Activated B cell treated with CpG ODN at 0.5 μM for 24 hours (primary cell): Measurements from ENCODE around the gene BTF3. TPM values are rescaled to one million over a fixed set of nuclear protein-coding genes. Genes with fewer than 3 reads are reported as not detected.
"Not testable (repeated sequence)": the region's sequence is repeated elsewhere in the genome, so short reads cannot be mapped to it uniquely, and the experiment has no call there.

Experiments
- ATAC-seq: fragments of 200-7000 bp; cut with Tn5 transposase; one replicate; pipeline ENCODE4 v1.10.0; 2021; ENCODE audit warnings: low read depth, mild to moderate bottlenecking, moderate library complexity
- CTCF ChIA-PET: fragments of 350-600 bp; sonication (Branson Sonifier 250); formaldehyde crosslinking; loops from one replicate; lab custom pipeline; 2021; ENCODE audit warnings: antibody characterized with exemption; lab: Charles Lee
- POLR2A ChIA-PET: fragments of 350-600 bp; sonication (Branson Sonifier 250); formaldehyde crosslinking; loops from one replicate; lab custom pipeline; 2021; ENCODE audit warnings: antibody characterized with exemption; lab: Charles Lee
- DNase-seq: peaks from one replicate; pipeline ENCODE4 v3.0.0; 2022
- H3K27ac Mint-ChIP-seq: one replicate; pipeline ENCODE4 v1.8.0; 2020; ENCODE audit warnings: mixed read lengths
- H3K27me3 Mint-ChIP-seq: one replicate; pipeline ENCODE4 v1.8.0; 2021; ENCODE audit warnings: mixed read lengths
- H3K36me3 Mint-ChIP-seq: one replicate; pipeline ENCODE4 v1.8.0; 2021; ENCODE audit warnings: low read depth, mixed read lengths
- H3K4me1 Mint-ChIP-seq: one replicate; pipeline ENCODE4 v1.8.0; 2021; ENCODE audit warnings: mixed read lengths
- H3K4me3 Mint-ChIP-seq: one replicate; pipeline ENCODE4 v1.8.0; 2020; ENCODE audit warnings: mild to moderate bottlenecking, mixed read lengths
- H3K9me3 Mint-ChIP-seq: one replicate; pipeline ENCODE4 v1.8.0; 2020; ENCODE audit warnings: mixed read lengths
- intact Hi-C: fragments of 100-400 bp; cut with micrococcal nuclease; formaldehyde crosslinking; loops from one replicate; pipeline ENCODE4 v1.15.1; 2024
- total RNA-seq: library from RNA; stranded (reverse); gene quantifications from 2 replicates; pipeline ENCODE4 v1.2.3, GENCODE V29; 2022
- TF ChIP-seq, protein P1 (sequence below): fragments of 200-600 bp; IDR thresholded peaks from one replicate; pipeline ENCODE4 v1.8.0; 2022; ENCODE audit warnings: antibody characterized with exemption, mild to moderate bottlenecking

BTF3 gene
- total RNA-seq, 1 donor from 2014 or later: 753 TPM

DNA sequence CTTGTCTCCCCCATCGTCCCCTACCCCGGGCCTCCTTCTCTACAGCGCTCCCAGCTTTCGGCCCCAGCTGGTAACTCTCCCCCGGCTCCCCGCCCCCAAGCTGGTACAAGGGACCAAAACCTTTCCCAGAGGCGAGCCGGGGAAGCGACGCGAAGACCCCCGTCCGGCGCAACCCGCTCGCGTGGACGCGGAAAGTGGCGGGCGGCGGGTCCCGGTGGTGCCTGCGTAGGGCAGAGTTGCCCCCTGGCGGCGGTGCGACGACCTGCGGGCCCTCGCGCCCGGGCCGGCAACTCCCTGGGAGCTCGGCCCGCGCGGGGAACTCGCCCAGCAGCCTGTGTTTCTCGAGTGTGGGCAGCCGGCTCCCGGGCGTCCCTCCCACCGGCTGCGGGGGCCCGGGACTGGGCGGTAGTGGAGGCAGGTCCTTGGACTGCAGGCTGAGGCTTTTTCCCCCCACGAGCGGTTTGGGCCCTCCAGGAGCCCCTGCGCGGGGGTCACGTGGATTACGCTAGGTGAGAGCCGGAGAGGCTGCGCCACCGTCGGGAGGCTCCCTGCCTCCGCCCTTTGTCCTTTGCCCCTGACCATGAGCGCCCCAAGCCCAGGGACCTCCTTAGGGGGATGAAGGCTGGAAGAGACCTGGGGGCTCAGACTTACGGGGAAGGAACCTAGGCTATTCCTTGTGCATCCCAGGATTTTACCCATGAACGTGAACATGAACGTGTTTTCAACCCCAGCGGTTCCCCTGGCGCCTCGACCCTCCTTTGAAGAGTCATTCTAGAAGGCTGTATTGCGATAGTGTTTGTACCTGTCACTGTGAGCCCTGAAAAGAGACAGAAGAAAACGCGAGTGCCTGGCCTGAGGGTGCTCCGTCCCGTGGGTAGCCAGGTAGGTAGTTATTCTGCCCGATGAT is 46.8 kb upstream of the BTF3 start:
- intact Hi-C loops: loop anchor here (2.0 to 10.0 kb wide), 3 partner anchors 153 to 367 kb away; no protein-coding TSS in a partner anchor
- POLR2A ChIA-PET: no interaction called here
- CTCF ChIA-PET: interaction anchor here (0.7 kb wide), 1 partner anchor 80 kb away, joined by 3 read pairs; no protein-coding TSS in a partner anchor
- Mint-ChIP-seq H3K27me3 (peaks cover 63% of the 10 kb centered on the region), H3K4me3 (no peak overlapping the region), H3K9me3 (peaks cover 11% of the 10 kb centered on the region), H3K36me3 (no peaks in the 10 kb centered on the region), H3K4me1 (peaks cover 16% of the 10 kb centered on the region), H3K27ac (no peak overlapping the region)
- TF ChIP-seq, protein P1, sequence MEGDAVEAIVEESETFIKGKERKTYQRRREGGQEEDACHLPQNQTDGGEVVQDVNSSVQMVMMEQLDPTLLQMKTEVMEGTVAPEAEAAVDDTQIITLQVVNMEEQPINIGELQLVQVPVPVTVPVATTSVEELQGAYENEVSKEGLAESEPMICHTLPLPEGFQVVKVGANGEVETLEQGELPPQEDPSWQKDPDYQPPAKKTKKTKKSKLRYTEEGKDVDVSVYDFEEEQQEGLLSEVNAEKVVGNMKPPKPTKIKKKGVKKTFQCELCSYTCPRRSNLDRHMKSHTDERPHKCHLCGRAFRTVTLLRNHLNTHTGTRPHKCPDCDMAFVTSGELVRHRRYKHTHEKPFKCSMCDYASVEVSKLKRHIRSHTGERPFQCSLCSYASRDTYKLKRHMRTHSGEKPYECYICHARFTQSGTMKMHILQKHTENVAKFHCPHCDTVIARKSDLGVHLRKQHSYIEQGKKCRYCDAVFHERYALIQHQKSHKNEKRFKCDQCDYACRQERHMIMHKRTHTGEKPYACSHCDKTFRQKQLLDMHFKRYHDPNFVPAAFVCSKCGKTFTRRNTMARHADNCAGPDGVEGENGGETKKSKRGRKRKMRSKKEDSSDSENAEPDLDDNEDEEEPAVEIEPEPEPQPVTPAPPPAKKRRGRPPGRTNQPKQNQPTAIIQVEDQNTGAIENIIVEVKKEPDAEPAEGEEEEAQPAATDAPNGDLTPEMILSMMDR: no peak
- ATAC-seq (no peak), DNase-seq (peak; percentile 31)

DNA sequence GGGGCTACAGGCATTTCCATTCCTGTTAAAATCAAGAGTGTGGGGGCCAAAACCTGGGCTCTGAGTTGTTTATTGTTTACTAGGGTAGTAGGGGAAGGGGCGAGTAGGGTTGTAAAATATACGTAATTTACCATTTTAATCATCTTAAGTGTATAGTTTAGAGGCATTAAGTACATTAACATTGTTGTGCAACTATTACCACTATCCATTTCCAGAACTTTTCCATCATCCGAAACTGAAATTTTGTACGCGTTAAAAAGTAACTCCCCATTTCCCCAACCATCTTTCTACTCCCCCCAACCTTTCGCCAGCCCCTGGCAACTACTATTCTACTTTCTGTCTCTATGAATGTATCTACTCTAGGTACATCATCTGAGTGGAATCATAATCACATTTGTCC is 46.0 kb upstream of the BTF3 start:
- ChIA-PET CTCF (no interaction called here), POLR2A (no interaction called here)
- no peak overlapping the region for H3K4me3 Mint-ChIP-seq
- H3K4me1 Mint-ChIP-seq: peaks cover 14% of the 10 kb centered on the region
- peak overlapping the region; percentile 50 for H3K27ac Mint-ChIP-seq
- H3K36me3 Mint-ChIP-seq: no peaks in the 10 kb centered on the region
- intact Hi-C loops: loop anchor here (10.0 kb wide), 2 partner anchors 237 to 367 kb away; no protein-coding TSS in a partner anchor
- peaks cover 15% of the 10 kb centered on the region for H3K9me3 Mint-ChIP-seq
- no peak for DNase-seq
- peaks cover 68% of the 10 kb centered on the region for H3K27me3 Mint-ChIP-seq
- TF ChIP-seq, protein P1: no peak
- no peak for ATAC-seq

DNA sequence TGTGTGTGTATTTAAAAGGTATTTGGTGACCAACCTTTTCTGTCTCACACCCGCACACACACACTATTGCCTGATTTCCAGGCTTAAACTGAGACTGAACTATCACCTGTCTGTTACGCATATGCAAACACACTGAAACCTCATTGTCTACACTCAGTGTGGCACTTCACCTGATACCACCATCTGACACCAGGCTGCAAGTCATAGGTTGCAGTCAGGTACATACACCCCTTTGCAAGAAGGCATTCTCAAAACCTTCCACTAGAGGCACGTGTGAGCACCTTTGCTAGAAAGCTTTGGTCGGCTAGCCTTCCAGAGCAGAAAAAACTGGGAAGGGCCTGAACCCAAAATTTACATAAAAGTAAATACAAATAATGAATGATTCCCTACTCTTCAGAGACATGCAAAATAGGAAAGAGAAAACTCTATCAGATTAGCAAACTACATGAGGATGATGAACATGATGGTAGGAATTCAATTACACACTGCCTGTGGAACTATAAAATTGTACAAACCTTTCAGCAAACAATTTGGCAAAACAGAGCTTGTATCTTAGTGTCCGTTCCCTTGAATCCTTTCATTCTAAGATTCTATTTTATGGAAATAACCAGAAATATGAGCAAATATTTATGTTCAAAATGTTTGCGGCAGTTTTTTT is 43.7 kb upstream of the BTF3 start:
- TF ChIP-seq, protein P1: peak; percentile 64
- intact Hi-C loops: loop anchor here (10.0 kb wide), 2 partner anchors 240 to 370 kb away; no protein-coding TSS in a partner anchor
- peaks cover 4% of the 10 kb centered on the region for H3K4me1 Mint-ChIP-seq
- POLR2A ChIA-PET: no interaction called here
- no peak overlapping the region for H3K4me3 Mint-ChIP-seq
- no peak overlapping the region for H3K27ac Mint-ChIP-seq
- CTCF ChIA-PET: no interaction called here
- H3K36me3 Mint-ChIP-seq: no peaks in the 10 kb centered on the region
- peaks cover 15% of the 10 kb centered on the region for H3K9me3 Mint-ChIP-seq
- DNase-seq (no peak), ATAC-seq (peak; percentile 42)
- H3K27me3 Mint-ChIP-seq: peaks cover 68% of the 10 kb centered on the region

DNA sequence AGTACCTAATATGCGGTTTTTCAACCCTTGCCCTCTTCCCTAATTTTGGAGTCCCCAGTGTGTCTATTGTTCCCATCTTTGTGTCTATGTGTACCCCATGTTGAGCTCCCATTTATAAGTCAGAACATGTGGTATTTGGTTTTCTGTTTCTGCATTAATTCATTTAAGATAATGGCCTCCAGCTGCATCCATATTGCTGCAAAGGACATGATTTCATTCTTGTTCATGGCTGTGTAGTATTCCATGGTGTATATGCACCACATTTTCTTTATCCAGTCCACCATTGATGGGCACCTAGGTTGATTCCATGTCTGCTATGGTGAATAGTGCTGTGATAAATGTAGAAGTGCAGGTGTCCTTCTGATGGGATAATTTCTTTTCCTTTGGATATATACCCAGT is 41.8 kb upstream of the BTF3 start:
- intact Hi-C loops: loop anchor here (10.0 kb wide), 2 partner anchors 242 to 372 kb away; no protein-coding TSS in a partner anchor
- H3K4me3 Mint-ChIP-seq, H3K36me3 Mint-ChIP-seq, H3K9me3 Mint-ChIP-seq, POLR2A ChIA-PET, H3K4me1 Mint-ChIP-seq, ATAC-seq, H3K27ac Mint-ChIP-seq, DNase-seq: not testable (repeated sequence)
- CTCF ChIA-PET: interaction anchor here (0.6 kb wide), 1 partner anchor 9 kb away, joined by 3 read pairs; no protein-coding TSS in a partner anchor
- peaks cover 66% of the 10 kb centered on the region for H3K27me3 Mint-ChIP-seq

DNA sequence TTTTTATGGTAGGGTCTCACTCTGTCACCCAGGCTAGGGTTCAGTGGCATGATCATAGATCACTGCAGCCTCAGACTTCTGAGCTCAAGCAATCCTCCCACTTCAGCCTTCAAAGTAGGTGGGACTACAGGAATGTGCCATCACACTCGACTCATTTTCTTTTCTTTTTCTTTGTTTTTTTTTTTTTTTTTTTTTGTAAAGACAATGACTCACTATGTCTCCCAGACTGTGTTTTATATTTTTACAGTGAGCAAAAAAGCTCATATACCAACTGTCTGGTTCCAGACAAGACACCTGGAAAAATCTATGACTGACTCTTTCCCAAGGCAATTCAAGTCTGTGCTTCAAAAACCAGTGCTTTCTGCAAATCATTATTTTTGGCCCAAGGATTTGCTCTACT is 38.9 kb upstream of the BTF3 start:
- Mint-ChIP-seq H3K9me3 (peaks cover 7% of the 10 kb centered on the region), H3K27me3 (peaks cover 48% of the 10 kb centered on the region), H3K27ac (no peak overlapping the region), H3K4me1 (no peaks in the 10 kb centered on the region), H3K36me3 (no peaks in the 10 kb centered on the region), H3K4me3 (no peak overlapping the region)
- CTCF ChIA-PET: no interaction called here
- no peak for ATAC-seq
- intact Hi-C loops: loop anchor here (10.0 kb wide), 2 partner anchors 245 to 375 kb away; no protein-coding TSS in a partner anchor
- POLR2A ChIA-PET: no interaction called here
- no peak for DNase-seq
- TF ChIP-seq, protein P1: no peak
